NCI-H128 (cell line): ENCODE results near the gene MYL4.
"Not testable (repeated sequence)": the region's sequence is repeated elsewhere in the genome, so short reads cannot be mapped to it uniquely, and the experiment has no call there.

ENCODE experiments used
- DNase-seq: peaks from one replicate; lab custom pipeline; 2025; ENCODE audit not compliant: unreplicated experiment; lab: John Stamatoyannopoulos, UW

The MYL4 gene

DNA sequence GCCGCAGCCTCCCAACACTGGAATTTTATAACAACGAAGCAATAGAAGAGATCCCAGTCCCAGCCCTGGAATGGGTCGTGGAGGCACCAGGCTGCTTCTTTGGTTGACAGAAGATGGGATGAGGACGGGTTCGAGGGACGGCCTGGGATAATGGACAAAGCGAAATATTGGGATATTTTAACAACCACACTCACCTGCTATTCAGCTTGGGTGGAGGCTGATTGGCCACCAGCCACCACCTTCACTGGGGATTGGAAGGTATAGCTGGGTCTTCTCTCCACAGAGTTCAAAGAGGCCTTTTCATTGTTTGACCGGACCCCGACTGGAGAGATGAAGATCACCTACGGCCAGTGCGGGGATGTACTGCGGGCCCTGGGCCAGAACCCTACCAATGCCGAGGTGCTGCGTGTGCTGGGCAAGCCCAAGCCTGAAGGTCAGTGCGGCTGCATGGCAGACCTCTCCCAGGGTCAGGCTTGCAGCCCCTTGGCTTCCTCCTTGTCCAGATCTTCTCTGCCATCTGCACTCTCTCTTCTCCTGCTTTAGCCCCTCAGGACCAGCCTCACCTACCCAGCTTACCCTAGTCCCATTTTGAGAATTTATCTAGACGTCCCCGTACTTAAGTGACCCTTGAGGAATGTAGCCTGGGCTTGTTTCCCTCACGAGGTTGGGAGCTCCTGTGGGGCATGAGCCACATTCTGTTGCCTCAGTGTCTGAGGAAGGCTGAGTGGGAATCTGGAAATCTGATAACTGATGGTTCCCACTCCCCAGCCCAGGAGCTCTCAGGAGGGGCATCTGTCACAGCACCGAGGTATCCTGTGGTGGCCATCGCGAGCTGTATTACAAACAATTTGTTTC, 10.7 kb downstream of the MYL4 start:
- no peak for DNase-seq

DNA sequence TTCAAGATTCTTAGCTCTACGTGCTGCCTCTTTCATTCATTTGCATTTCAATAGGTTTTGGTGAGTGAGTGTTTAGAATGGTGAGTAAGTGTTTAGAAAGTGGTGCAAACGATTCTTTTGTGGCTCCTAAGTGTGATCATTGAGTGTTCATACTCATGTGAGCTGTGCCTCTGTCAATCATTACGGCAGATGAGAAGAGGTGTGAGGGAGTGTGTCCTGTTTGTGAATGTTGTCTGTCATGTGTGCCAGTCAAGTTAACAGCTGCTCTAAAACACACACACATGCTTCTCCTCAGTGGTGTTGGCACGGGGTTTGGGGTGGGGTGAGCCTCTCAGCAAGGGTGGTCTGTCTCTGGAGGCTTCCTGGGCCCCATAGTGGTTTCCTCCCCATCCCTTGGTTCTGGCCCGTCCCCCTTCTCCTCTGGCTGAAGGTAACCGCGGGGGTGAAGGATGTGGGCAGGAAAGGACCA, 11.4 kb downstream of the MYL4 start:
- no peak for DNase-seq

DNA sequence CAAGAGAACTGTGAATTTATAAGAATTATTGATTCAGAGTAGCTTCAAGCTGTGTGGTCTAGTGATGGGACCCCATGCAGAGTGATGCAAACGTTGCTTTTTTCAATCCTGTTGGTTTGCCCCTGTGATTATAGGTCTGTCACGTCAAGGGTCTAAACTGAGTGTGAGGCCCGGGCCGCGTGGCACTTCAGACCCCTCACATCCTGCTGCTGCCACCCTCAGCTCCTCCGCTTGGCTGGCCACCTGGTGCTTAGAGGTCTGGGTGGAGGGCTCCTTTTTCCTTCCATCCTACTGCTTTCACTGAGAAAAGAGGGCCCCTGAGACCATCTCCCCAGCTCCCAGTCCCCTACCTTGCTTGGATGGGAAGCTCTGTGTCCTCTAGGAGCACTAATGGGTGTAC, 12.0 kb downstream of the MYL4 start:
- DNase-seq: no peak

- no peak for DNase-seq
These were observed 12.9 kb downstream of the MYL4 start for GRCh38 chr17:47222047-47222446.

DNA sequence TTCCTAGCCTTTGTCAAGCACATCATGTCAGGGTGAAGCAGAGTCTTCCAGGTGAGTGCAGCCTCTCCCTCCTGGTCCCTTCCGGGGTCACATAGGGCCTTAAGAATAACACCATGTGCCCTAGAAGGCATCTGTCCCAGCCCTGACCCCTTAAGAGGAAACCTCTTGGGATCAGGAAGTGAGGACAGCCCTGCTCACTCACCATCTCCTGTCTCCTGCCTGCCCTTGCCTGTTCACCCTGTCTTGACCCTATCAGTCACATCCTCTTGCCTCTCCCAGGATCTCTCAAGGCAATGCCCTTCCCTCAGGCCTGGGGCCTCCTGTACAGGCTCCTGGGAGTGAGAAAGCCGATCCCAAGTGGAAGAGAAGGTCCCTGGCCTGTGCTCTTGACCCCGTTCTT, 13.9 kb downstream of the MYL4 start:
- no peak for DNase-seq

DNA sequence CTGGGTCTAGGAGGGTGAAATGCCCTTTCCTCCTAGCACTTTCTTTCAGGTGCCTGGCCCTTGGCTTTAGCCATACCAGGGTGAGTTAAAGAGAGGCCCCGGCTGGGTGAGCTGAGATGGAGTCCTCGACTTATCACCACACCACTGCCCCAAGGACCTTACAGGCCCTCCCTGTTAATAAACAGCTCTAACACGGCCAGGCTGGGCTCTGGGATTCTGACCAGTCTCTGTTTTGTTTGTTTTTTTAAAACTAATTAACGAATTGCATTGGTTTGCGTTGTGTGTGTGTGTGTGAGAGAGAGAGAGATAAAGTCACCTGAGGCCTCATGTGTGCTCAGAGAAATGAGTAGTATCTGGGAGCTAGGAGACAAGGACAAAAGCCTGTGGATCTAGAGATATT, 14.3 kb downstream of the MYL4 start:
- no peak for DNase-seq

GRCh38 chr17:47224077-47224476, 14.9 kb downstream of the MYL4 start:
- DNase-seq: not testable (repeated sequence)

GRCh38 chr17:47224966-47225365, 15.8 kb downstream of the MYL4 start:
- DNase-seq: no peak

GRCh38 chr17:47225436-47225858, 16.3 kb downstream of the MYL4 start:
- DNase-seq: no peak

DNA sequence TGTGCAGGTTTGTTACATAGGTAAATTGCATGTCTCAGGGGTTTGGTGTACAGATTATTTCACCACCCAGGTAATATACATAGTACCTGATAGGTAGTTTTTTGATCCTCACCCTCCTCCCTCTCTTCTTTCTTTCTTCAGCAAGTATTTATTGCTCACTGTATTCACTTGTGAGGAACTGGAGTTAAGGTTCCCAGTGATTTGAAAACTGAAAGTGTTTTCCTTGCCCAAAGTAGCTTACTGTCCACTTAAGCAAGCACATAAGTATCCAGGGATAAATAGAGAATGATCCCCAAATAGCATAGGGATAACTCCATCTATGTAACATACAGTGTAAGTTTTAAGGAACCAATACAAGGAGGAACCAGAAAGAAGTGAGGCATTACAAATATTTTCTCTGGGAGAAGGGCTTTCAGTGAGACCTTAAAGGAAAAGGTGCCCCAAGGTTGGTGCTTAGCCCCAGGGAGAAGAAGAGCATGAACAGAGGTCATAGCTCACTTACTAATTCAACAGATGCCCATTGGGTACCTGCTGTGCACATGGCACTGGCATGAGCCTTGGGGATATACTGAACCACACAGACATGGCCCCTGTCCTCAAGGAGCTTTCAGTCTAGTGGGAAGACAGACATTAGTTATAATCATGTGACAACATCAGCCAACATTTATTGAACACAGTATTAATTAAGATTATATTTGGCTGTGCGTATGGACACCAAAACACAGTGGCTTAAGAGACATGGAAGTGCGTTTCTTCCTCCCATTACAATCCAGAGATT, 17.0 kb downstream of the MYL4 start:
- DNase-seq: no peak

- no peak for DNase-seq
These were observed 18.7 kb downstream of the MYL4 start for GRCh38 chr17:47227862-47228261.

GRCh38 chr17:47229535-47230443, 20.6 kb downstream of the MYL4 start:
- peak; percentile 80 for DNase-seq

DNA sequence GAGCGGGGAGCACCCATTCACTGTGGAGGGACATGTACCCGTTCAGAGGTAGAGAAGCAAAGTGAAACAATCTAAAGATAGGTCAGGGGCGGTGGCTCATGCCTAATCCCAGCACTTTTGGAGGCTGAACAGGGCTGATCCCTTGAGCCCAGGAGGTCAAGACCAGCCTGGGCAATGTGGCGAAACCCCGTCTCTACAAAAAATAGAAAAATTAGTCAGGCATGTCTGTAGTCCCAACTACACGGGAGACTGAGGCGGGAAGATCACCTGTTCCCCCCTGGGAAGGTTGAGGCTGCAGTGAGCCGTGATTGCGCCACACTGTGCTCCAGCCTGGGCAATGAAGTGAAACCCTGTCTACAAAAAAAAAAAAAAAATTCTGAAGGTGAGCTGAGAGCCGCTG, 21.7 kb downstream of the MYL4 start:
- no peak for DNase-seq

- DNase-seq: no peak
These were observed 22.2 kb downstream of the MYL4 start for GRCh38 chr17:47231334-47231733.

DNA sequence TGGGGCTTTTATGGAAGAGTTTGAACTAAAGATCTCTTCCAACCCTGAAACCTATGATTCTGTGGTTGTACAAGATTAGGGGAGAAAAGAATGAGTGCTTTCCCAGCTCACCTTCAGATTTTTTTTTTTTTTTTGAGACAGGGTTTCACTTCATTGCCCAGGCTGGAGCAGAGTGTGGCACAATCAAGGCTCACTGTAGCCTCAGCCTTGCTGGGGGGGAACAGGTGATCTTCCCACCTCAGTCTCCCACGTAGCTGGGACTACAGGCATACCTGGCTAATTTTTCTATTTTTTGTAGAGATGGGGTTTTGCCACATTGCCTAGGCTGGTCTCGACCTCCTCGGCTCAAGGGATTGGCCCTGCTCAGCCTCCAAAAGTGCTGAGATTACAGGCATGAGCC, 22.7 kb downstream of the MYL4 start:
- no peak for DNase-seq

DNA sequence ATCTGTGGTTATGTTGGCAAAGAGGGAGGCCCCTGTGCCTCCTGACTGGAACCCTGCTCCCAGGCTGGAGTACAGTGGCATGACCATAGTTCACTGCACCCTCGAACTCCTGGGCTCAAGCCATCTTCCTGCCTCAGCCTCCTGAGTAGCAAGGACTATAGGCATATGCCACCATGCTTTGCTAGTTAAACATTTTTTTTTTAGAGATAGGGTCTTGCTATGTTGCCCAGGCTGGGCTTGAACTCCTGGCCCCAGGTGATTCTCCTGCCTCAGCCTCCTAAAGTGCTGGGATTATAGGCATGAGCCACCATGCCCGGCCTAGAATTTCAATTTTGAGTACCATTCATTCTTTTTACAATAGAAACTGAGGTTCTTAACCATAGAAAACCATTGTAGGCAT, 23.3 kb downstream of the MYL4 start:
- DNase-seq: no peak

GRCh38 chr17:47235506-47235905, 26.4 kb downstream of the MYL4 start:
- DNase-seq: no peak

DNA sequence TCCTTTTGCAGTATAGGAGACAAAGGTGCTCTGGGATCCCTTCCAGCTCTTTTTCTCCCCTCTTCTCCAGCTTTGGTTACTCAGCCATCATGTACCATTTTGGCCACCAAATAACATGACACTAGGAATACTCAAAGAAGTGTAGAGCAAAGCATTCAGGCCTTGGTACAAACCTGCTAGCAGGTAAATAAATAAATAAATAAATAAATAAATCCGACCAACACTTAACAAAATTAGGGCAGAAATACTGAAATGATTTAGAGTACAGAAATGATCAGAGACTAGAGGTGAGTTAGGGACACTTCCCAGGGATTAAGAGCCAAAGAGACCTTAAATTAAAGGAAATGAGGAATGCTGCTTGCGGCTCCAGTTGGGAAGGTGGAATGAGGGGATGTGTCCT, 26.8 kb downstream of the MYL4 start:
- DNase-seq: no peak

DNA sequence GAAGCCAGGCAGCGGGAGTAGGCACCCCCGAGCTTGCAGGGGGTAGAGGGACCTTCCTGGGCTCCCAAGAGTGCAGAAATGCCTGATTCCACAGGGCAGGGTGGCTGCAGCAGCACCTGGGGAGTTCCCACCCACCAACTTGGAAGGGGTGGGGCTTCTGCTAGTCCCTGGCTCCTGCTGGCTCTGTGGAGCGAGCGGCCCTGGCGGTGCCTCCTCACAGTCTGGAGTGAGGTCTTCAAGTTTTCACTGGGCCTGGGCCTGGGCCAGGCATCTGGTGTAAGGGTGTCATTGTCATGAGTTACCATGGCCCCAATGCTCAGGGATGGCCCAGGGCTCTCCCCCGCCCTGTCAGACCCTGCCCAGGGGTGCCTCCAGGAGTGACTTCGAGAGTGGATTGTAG, 28.7 kb downstream of the MYL4 start:
- DNase-seq: no peak

DNA sequence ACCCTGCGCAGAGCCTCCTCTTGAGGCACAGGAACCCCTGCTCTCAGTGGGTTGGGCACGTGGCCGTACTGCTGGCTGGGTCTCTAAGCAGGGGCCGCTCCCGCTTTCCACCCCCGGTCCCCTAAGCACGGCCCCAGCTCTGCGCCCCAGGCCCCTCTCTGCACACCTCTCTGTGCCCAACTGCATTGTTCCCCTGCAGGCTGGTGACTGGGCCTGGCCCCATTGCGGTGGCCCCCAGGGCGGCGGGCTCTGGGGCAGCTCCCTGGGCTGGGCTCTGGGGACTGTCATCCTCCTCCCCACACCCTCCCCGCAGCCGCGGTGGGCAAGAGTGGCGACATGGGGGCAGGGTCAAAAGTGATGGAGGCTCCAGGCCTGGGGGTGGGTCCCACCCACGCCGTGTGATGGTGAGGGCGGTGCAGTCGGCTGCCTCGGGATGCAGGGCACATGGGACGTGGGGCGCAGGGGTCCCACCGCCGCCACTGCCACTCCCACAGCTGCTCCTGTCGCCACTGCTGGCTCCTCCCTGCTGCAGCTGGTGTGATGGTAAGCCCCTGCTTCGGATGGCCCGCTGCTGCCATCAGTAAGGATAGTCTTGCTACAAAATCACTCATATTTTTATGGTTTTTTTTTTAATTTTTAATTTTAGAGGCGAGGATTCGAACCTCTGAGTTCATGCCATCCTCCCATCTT, 29.3 kb downstream of the MYL4 start:
- DNase-seq: no peak

GRCh38 chr17:47239619-47239966, 30.4 kb downstream of the MYL4 start:
- no peak for DNase-seq
